ENCODE measurements around the gene C9orf50. TPM values are rescaled to one million over a fixed set of nuclear protein-coding genes. Genes with fewer than 3 reads are reported as not detected.

C9orf50 gene
- polyA plus RNA-seq, 1 donor from 2014 or later = not detected

- peak overlapping the region; percentile 52 for H3K4me3 ChIP-seq (ENCODE audit: low read length)
- H3K27ac ChIP-seq (ENCODE audit: low read length) = no peak overlapping the region
- H4K20me1 ChIP-seq (ENCODE audit: insufficient read depth) = no peaks in the 10 kb centered on the region
- H3K9ac ChIP-seq (ENCODE audit: low read length) = no peak overlapping the region
- H3K4me2 ChIP-seq (ENCODE audit: low read length) = no peak overlapping the region
- H2AFZ ChIP-seq (ENCODE audit: low read depth, low read length) = no peak overlapping the region
- no peaks in the 10 kb centered on the region for H3K79me2 ChIP-seq (replicated peaks; ENCODE audit: insufficient read depth, low read length)
- no peaks in the 10 kb centered on the region for H3K27me3 ChIP-seq (ENCODE audit: insufficient read depth, low read depth, low read length)
- no peak for TF ChIP-seq POLR2AphosphoS5 (IDR thresholded peaks at IDR 0.05)
- no peak for TF ChIP-seq RAD21 (conservative IDR thresholded peaks at IDR 0.05)
- TF ChIP-seq MXI1 (conservative IDR thresholded peaks at IDR 0.05; ENCODE audit: poor library complexity, severe bottlenecking) = no peak
- no peak for TF ChIP-seq EZH2 (IDR thresholded peaks at IDR 0.05; ENCODE audit: borderline replicate concordance, insufficient read depth, low read length, poor library complexity, severe bottlenecking)
- TF ChIP-seq TAF1 (IDR thresholded peaks at IDR 0.05; ENCODE audit: low read depth) = no peak
- no peak for TF ChIP-seq EP300 (conservative IDR thresholded peaks at IDR 0.05; ENCODE audit: poor library complexity, severe bottlenecking)
- TF ChIP-seq, protein P1, sequence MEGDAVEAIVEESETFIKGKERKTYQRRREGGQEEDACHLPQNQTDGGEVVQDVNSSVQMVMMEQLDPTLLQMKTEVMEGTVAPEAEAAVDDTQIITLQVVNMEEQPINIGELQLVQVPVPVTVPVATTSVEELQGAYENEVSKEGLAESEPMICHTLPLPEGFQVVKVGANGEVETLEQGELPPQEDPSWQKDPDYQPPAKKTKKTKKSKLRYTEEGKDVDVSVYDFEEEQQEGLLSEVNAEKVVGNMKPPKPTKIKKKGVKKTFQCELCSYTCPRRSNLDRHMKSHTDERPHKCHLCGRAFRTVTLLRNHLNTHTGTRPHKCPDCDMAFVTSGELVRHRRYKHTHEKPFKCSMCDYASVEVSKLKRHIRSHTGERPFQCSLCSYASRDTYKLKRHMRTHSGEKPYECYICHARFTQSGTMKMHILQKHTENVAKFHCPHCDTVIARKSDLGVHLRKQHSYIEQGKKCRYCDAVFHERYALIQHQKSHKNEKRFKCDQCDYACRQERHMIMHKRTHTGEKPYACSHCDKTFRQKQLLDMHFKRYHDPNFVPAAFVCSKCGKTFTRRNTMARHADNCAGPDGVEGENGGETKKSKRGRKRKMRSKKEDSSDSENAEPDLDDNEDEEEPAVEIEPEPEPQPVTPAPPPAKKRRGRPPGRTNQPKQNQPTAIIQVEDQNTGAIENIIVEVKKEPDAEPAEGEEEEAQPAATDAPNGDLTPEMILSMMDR (IDR thresholded peaks at IDR 0.05; ENCODE audit: poor library complexity, severe bottlenecking) = no peak
- no peak for TF ChIP-seq SMC3 (conservative IDR thresholded peaks at IDR 0.05; ENCODE audit: poor library complexity)
- TF ChIP-seq, protein P2, sequence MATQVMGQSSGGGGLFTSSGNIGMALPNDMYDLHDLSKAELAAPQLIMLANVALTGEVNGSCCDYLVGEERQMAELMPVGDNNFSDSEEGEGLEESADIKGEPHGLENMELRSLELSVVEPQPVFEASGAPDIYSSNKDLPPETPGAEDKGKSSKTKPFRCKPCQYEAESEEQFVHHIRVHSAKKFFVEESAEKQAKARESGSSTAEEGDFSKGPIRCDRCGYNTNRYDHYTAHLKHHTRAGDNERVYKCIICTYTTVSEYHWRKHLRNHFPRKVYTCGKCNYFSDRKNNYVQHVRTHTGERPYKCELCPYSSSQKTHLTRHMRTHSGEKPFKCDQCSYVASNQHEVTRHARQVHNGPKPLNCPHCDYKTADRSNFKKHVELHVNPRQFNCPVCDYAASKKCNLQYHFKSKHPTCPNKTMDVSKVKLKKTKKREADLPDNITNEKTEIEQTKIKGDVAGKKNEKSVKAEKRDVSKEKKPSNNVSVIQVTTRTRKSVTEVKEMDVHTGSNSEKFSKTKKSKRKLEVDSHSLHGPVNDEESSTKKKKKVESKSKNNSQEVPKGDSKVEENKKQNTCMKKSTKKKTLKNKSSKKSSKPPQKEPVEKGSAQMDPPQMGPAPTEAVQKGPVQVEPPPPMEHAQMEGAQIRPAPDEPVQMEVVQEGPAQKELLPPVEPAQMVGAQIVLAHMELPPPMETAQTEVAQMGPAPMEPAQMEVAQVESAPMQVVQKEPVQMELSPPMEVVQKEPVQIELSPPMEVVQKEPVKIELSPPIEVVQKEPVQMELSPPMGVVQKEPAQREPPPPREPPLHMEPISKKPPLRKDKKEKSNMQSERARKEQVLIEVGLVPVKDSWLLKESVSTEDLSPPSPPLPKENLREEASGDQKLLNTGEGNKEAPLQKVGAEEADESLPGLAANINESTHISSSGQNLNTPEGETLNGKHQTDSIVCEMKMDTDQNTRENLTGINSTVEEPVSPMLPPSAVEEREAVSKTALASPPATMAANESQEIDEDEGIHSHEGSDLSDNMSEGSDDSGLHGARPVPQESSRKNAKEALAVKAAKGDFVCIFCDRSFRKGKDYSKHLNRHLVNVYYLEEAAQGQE (IDR thresholded peaks at IDR 0.05; ENCODE audit: borderline replicate concordance) = no peak
- H3K9me3 ChIP-seq (ENCODE audit: low read length) = no peaks in the 10 kb centered on the region
- no peaks in the 10 kb centered on the region for H3K36me3 ChIP-seq (ENCODE audit: insufficient read depth, low read length)
- H3F3A ChIP-seq (ENCODE audit: insufficient read depth, low read length, poor library complexity, severe bottlenecking) = no peaks in the 10 kb centered on the region
- no peaks in the 10 kb centered on the region for H3K9me2 ChIP-seq (ENCODE audit: insufficient read depth, low read length)
Observed at GRCh38 chr9:129610213-129610472, 10.8 kb downstream of the C9orf50 start.

- peak overlapping the region; percentile 16 for H3K9ac ChIP-seq (ENCODE audit: low read length)
- H3K79me2 ChIP-seq (replicated peaks; ENCODE audit: insufficient read depth, low read length) = no peaks in the 10 kb centered on the region
- H3K4me3 ChIP-seq (ENCODE audit: low read length) = no peak overlapping the region
- no peaks in the 10 kb centered on the region for H3K36me3 ChIP-seq (ENCODE audit: insufficient read depth, low read length)
- no peaks in the 10 kb centered on the region for H3F3A ChIP-seq (ENCODE audit: insufficient read depth, low read length, poor library complexity, severe bottlenecking)
- TF ChIP-seq EZH2 (IDR thresholded peaks at IDR 0.05; ENCODE audit: borderline replicate concordance, insufficient read depth, low read length, poor library complexity, severe bottlenecking) = no peak
- TF ChIP-seq, protein P2 (IDR thresholded peaks at IDR 0.05; ENCODE audit: borderline replicate concordance) = no peak
- TF ChIP-seq, protein P1 (IDR thresholded peaks at IDR 0.05; ENCODE audit: poor library complexity, severe bottlenecking) = no peak
- TF ChIP-seq TAF1 (IDR thresholded peaks at IDR 0.05; ENCODE audit: low read depth) = no peak
- no peak for TF ChIP-seq EP300 (conservative IDR thresholded peaks at IDR 0.05; ENCODE audit: poor library complexity, severe bottlenecking)
- H2AFZ ChIP-seq (ENCODE audit: low read depth, low read length) = no peak overlapping the region
- no peak overlapping the region for H3K27ac ChIP-seq (ENCODE audit: low read length)
- no peak overlapping the region for H3K4me2 ChIP-seq (ENCODE audit: low read length)
- no peaks in the 10 kb centered on the region for H3K27me3 ChIP-seq (ENCODE audit: insufficient read depth, low read depth, low read length)
- H4K20me1 ChIP-seq (ENCODE audit: insufficient read depth) = no peaks in the 10 kb centered on the region
- H3K9me3 ChIP-seq (ENCODE audit: low read length) = no peaks in the 10 kb centered on the region
- H3K9me2 ChIP-seq (ENCODE audit: insufficient read depth, low read length) = no peaks in the 10 kb centered on the region
Observed at GRCh38 chr9:129609486-129610212, 11.3 kb downstream of the C9orf50 start.

Measured in neural cell (in vitro differentiated cells).